8988T (cell line): ENCODE measurements around the gene RIN1.

ENCODE experiments used
- DNase-seq: peaks from one replicate; pipeline ENCODE4 v3.0.0; 2011

The RIN1 gene

GRCh38 chr11:66293777-66294625 lies 42.2 kb downstream of the RIN1 start:
- DNase-seq, result no peak

GRCh38 chr11:66293352-66293751 lies 42.9 kb downstream of the RIN1 start:
- no peak for DNase-seq

DNA sequence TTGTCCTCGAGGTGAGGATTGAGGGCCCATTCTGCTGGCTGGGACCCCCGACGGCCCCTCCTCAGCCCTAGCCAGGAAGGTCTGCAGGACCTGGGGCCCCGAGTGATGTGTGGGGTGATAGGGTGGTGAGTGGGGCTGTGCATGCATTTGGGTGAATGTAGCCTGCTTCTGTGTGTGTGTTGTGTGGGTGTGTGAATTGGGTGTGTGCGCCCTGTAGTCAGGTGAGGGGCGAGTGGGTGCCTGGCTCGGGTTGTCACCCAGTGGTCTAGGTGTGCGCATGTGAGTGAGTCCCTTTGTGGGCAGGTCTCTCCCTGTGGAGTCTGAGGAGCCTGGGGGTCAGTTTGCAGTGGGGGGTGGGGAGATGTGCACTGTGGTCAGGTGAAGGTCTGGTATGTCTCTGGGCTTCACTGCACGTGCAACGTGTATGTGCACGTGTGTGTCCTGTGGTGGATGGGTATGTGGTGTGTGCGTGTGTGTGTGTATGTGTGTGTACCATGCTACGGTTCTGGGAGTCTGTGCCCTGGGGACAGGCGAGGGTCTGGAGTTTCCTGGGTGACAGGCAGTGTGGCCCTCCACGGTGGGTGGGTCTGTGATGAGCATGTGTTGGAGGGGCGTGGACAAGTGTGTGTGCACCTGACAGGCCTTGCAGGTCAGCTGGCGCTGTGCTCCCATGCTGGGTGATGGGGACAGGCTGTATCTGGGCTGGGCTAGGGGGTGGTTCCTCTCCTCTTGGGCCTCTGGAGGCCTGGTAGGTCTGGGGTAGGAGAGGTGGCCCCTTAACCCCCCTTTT lies 43.5 kb downstream of the RIN1 start:
- no peak for DNase-seq

DNA sequence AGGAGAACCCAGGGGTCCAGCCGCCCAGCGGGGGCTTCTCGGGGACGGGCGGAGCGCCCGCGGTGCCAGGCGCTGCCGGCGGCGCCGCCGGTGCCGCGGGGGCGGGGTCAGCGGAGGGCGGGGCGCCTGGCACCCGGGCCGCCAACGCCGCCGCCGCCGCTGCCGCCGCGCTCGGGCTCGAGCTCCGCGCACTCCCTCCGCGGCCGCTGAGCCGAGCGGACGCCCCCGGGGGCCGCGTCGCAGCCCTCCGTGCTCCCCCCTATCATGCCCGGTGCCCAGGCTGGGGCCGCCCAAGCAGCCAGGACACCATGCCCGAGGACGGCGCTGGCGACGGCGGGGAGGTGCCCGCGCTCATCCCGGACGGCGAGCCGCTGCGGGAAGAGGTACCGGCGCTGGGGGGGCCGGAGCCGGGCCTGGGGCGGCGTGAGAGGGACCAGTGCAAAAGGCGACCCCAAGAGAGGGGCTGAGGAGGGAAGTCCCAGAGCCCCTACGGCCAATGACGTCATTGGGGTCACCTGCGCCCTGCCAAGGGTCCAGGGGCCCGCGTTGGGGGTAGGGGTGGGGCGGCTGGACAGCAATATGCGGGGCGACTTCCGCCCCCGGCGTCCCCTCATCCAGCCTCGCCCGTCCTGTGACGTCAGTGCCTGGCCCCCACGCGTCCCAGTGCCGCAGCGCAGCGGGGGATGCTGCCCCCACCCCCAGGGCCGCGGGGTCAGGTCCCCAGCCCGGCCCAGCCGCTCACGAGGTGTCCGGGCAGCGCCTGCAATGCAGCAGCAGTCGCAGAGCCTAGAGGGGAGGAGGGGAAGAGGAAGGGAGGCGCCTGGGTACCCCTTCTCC lies 44.3 kb downstream of the RIN1 start, which contains the start of gene TMEM151A:
Gene TMEM151A (plus strand): TSS at position 189 of the 837 bp plus-strand sequence. CDS start 120 bp downstream, at position 309.
- peak; percentile 82 for DNase-seq

DNA sequence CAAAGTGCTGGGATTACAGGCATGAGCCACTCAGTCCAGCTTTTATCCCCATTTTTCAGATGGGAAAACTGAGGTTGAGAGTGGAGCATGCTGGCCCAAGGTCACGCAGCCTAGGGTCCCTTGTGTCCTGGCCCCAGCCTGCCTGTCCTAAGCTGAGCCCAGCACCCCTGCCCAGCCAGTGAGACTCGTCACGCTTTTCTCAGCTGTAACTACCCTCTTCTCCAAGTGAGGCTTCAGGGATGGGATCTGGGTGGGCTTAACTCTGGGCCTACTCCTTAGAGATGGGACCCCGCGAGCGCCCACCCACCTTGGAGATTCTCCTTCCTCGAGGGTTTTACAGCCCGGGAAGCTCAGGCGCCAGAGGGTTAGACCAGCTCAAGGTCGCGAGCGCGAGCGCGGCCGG lies 44.9 kb downstream of the RIN1 start:
- DNase-seq, result no peak

GRCh38 chr11:66290330-66290621 lies 46.0 kb downstream of the RIN1 start:
- no peak for DNase-seq

- no peak for DNase-seq
These were observed 46.5 kb downstream of the RIN1 start for GRCh38 chr11:66289548-66290329.

GRCh38 chr11:66288671-66289547 lies 47.3 kb downstream of the RIN1 start, which contains the start of gene YIF1A:
YIF1A (minus strand) TSS chr11:66289143; CDS start chr11:66288985, 158 bp downstream.
- peak; percentile 100 for DNase-seq

GRCh38 chr11:66287889-66288670 lies 48.2 kb downstream of the RIN1 start:
- no peak for DNase-seq

GRCh38 chr11:66287211-66287888 lies 48.9 kb downstream of the RIN1 start:
- DNase-seq, result no peak

DNA sequence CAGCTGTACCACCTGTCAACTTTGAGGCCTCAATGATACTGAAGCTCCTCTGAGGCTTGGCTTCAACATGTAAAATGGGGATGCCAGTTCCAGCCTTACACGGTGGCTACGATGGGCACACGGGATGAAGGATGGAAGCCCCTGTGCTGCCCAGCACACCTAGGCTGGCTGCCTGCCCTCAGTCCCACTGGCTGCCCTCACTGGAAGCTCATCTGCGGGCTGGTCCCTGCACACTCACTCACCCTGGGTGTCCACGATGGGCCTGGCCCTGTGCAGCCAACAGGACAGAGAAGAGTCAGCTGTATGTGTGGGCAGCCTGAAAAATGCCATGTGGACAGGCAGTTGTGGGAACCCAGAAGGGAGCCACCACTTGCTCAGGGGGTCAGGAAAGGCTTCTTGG lies 49.5 kb downstream of the RIN1 start:
- DNase-seq, result no peak

GRCh38 chr11:66285250-66285947 lies 50.8 kb downstream of the RIN1 start:
- DNase-seq, result no peak

DNA sequence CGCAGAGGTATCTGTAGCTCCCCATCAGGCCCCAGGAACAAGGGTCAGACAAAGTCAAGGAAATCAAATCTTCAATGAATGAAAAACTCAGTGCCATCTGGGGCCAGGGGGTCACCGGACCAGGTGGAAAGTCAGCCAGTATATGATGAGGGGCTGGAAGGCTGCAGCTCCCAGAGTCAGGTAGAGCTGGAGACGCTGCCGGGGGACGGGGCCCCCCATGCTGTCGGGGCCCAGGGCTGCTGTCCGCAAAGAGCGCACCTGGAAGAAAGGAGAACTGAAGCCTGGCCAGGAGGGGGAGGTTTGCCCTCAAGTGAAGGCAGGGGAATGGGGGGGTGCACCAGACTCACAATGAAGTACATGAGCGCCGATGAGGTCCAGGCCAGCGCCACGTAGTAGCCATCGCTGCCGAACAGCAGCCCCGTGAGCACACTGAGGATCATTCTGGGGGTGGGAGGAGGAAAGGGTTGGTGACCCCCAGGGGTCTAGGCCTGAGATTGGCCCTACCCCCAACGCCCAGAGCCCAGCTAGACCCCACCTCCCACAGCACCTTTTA lies 51.6 kb downstream of the RIN1 start:
- no peak for DNase-seq

- DNase-seq, result no peak
These were observed 52.7 kb downstream of the RIN1 start for GRCh38 chr11:66283461-66284105.

- DNase-seq, result peak; percentile 99
These were observed 53.5 kb downstream of the RIN1 start for GRCh38 chr11:66282468-66283455.
